Uterus (tissue), 2 donors: ENCODE results near the gene CDC42BPA.

Experiments
- CTCF ChIP-seq, 4 experiments: fragments of 200-600 bp in 2 of 4; fragments of 450-650 bp in 2 of 4; sonication (generic) in 2 of 4; IDR thresholded peaks; one replicate each; pipeline ENCODE4 v1.5.1; 2016 to 2019; ENCODE audit warnings: antibody characterized with exemption in 4 of 4, mild to moderate bottlenecking in 2 of 4, moderate library complexity in 1 of 4
- POLR2A ChIP-seq, 2 donors: fragments of 450-650 bp; IDR thresholded peaks; one replicate each; pipeline ENCODE4 v1.6.1; 2016; ENCODE audit warnings: antibody characterized with exemption in 2 of 2, mild to moderate bottlenecking in 1 of 2, moderate library complexity in 1 of 2

GRCh38 chr1:227124473-227124872, 193.8 kb downstream of the CDC42BPA start:
- no peak for TF ChIP-seq CTCF (IDR thresholded peaks at IDR 0.05)
- TF ChIP-seq POLR2A (IDR thresholded peaks at IDR 0.05) = no peak
